Measurements from ENCODE around the gene MISP3. TPM values are rescaled to one million over a fixed set of nuclear protein-coding genes. Genes with fewer than 3 reads are reported as not detected.
A peak's percentile ranks its signal among the peaks of the same experiment; 100 is the strongest.

The MISP3 gene
- total and polyA plus RNA-seq, 9 of the 15 experiments (the other 6 are each of a cell fraction or from before 2014, with no cell fraction given) = 0.25 to 5.6 (median 1.6) TPM

DNA sequence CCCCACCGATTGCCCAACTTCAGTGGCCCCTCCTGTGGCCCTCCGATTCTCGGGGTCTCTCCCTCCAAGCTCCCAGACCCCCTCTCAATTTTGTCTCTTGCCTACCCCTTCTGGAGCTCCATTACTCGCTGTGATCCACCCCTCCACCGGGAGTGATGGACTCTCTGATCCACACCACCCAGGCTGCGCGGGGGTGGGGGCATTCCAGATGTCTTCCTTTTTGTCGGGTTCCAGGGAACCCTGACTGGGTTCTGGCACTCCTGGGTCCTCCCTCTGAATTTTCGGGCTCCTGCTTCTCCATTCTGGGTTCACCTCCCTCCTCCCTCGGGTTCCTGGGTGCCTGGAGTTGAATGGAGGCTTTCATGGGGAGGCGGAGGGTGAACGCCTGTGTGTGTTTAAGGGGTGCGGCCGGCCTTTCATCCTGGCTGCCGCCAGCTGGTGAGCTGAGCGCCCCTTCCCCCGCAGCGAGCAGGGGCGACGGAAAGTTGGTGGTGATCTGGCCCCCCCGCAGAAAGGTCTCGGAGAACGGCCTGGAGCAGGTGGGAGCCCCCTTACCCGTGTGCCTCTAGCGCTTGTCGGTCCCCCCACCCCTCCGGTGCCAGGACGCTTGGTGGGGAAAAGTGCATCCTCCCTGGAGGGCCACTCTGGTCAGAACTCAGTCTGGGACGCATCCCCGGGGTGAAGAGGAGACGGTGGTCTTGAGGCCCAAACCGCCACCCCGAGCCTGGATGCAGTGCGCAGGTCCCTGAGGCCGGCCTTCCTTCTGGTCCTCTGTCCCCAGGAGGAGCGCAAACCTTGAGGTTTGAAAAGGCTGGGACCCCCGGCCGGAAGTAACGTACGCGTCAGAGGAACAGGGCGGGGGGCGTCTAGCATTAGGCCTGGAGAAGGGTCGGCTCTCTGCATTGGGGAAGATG is 1.6 kb downstream of the MISP3 start (continued):
- no peak for TF ChIP-seq CBX1 (IDR thresholded peaks at IDR 0.05; ENCODE audit: low read depth)
- TF ChIP-seq, protein P1, sequence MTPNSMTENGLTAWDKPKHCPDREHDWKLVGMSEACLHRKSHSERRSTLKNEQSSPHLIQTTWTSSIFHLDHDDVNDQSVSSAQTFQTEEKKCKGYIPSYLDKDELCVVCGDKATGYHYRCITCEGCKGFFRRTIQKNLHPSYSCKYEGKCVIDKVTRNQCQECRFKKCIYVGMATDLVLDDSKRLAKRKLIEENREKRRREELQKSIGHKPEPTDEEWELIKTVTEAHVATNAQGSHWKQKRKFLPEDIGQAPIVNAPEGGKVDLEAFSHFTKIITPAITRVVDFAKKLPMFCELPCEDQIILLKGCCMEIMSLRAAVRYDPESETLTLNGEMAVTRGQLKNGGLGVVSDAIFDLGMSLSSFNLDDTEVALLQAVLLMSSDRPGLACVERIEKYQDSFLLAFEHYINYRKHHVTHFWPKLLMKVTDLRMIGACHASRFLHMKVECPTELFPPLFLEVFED (CRISPR knock-in tag; conservative IDR thresholded peaks at IDR 0.05) = no peak
- 0 out of 2 replicates have a peak, but pooled peaks have one; percentile 36 for TF ChIP-seq ETV1 (tag; conservative IDR thresholded peaks at IDR 0.05; ENCODE audit: low read depth)
- TF ChIP-seq HDAC1 (IDR thresholded peaks at IDR 0.05) = no peak
- TF ChIP-seq, protein P2, sequence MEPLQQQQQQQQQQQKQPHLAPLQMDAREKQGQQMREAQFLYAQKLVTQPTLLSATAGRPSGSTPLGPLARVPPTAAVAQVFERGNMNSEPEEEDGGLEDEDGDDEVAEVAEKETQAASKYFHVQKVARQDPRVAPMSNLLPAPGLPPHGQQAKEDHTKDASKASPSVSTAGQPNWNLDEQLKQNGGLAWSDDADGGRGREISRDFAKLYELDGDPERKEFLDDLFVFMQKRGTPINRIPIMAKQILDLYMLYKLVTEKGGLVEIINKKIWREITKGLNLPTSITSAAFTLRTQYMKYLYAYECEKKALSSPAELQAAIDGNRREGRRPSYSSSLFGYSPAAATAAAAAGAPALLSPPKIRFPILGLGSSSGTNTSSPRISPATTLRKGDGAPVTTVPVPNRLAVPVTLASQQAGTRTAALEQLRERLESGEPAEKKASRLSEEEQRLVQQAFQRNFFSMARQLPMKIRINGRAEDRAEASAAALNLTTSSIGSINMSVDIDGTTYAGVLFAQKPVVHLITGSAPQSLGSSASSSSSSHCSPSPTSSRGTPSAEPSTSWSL (CRISPR knock-in tag; IDR thresholded peaks at IDR 0.05; ENCODE audit: borderline replicate concordance) = no peak
- no peak for TF ChIP-seq KDM1A (IDR thresholded peaks at IDR 0.05)
- TF ChIP-seq RBBP5 (IDR thresholded peaks at IDR 0.05; ENCODE audit: borderline replicate concordance, insufficient read depth, low read length, poor library complexity, severe bottlenecking) = peak; percentile 36
- peak in 1 of 3 experiments; percentile 26 for TF ChIP-seq YY1 (IDR thresholded peaks at IDR 0.05; ENCODE audit: borderline replicate concordance in 1 of 3, control insufficient read depth in 1 of 3, extremely low read depth in 1 of 3, insufficient read depth in 3 of 3, insufficient read length in 1 of 3, insufficient replicate concordance in 2 of 3, low read depth in 1 of 3, low read length in 2 of 3)
- peak; percentile 85 for TF ChIP-seq HNRNPLL (IDR thresholded peaks at IDR 0.05; ENCODE audit: low read depth, low read length, poor library complexity, severe bottlenecking)
- TF ChIP-seq SMARCA4 (IDR thresholded peaks at IDR 0.05) = no peak
- no peak for TF ChIP-seq NR2F6 (CRISPR knock-in tag; IDR thresholded peaks at IDR 0.05)
- TF ChIP-seq, protein P3, sequence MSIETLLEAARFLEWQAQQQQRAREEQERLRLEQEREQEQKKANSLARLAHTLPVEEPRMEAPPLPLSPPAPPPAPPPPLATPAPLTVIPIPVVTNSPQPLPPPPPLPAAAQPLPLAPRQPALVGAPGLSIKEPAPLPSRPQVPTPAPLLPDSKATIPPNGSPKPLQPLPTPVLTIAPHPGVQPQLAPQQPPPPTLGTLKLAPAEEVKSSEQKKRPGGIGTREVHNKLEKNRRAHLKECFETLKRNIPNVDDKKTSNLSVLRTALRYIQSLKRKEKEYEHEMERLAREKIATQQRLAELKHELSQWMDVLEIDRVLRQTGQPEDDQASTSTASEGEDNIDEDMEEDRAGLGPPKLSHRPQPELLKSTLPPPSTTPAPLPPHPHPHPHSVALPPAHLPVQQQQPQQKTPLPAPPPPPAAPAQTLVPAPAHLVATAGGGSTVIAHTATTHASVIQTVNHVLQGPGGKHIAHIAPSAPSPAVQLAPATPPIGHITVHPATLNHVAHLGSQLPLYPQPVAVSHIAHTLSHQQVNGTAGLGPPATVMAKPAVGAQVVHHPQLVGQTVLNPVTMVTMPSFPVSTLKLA (conservative IDR thresholded peaks at IDR 0.05) = 0 out of 4 replicates have a peak, but pooled peaks of 1 of the 2 experiments have one; percentile 29
- TF ChIP-seq STAT6 (CRISPR knock-in tag; IDR thresholded peaks at IDR 0.05) = no peak
- TF ChIP-seq ASH1L (IDR thresholded peaks at IDR 0.05; ENCODE audit: borderline replicate concordance, low read depth, partially characterized antibody) = no peak
